ENCODE data around the gene TPMT.

TPMT gene

GRCh38 chr6:18148304-18149025 is 6.4 kb downstream of the TPMT start:
- H3K9me2 ChIP-seq (replicated peaks; ENCODE audit: insufficient read depth, low read length) = no peaks in the 10 kb centered on the region
- no peak overlapping the region for H3K4me2 ChIP-seq (ENCODE audit: low read depth, low read length)
- no peak for TF ChIP-seq EZH2 (optimal IDR thresholded peaks at IDR 0.05; ENCODE audit: low read depth, low read length)
- TF ChIP-seq, protein P1, sequence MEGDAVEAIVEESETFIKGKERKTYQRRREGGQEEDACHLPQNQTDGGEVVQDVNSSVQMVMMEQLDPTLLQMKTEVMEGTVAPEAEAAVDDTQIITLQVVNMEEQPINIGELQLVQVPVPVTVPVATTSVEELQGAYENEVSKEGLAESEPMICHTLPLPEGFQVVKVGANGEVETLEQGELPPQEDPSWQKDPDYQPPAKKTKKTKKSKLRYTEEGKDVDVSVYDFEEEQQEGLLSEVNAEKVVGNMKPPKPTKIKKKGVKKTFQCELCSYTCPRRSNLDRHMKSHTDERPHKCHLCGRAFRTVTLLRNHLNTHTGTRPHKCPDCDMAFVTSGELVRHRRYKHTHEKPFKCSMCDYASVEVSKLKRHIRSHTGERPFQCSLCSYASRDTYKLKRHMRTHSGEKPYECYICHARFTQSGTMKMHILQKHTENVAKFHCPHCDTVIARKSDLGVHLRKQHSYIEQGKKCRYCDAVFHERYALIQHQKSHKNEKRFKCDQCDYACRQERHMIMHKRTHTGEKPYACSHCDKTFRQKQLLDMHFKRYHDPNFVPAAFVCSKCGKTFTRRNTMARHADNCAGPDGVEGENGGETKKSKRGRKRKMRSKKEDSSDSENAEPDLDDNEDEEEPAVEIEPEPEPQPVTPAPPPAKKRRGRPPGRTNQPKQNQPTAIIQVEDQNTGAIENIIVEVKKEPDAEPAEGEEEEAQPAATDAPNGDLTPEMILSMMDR (IDR thresholded peaks at IDR 0.05; ENCODE audit: low read length) = no peak
- TF ChIP-seq EZH2phosphoT487 (IDR thresholded peaks at IDR 0.05; ENCODE audit: low read length) = no peak
- H3K4me3 ChIP-seq (ENCODE audit: low read length) = no peak overlapping the region
- H4K20me1 ChIP-seq (ENCODE audit: insufficient read depth, low read length) = no peaks in the 10 kb centered on the region
- DNase-seq = no peak
- no peak overlapping the region for H3K9ac ChIP-seq (ENCODE audit: low read length)
- H3K36me3 ChIP-seq (replicated peaks; ENCODE audit: insufficient read depth, low read length) = no peaks in the 10 kb centered on the region
- H3K27ac ChIP-seq (ENCODE audit: low read length) = no peak overlapping the region
- H3F3A ChIP-seq (ENCODE audit: insufficient read depth, low read length) = no peaks in the 10 kb centered on the region
- H3K79me2 ChIP-seq (ENCODE audit: low read length) = no peaks in the 10 kb centered on the region
- no peaks in the 10 kb centered on the region for H3K4me1 ChIP-seq (ENCODE audit: low read length)
- H3K9me3 ChIP-seq (replicated peaks; ENCODE audit: insufficient read depth, low read length) = no peaks in the 10 kb centered on the region
- no peak overlapping the region for H2AFZ ChIP-seq (ENCODE audit: low read length)
- H3K27me3 ChIP-seq (replicated peaks; ENCODE audit: insufficient read depth, low read length) = no peaks in the 10 kb centered on the region

DNA sequence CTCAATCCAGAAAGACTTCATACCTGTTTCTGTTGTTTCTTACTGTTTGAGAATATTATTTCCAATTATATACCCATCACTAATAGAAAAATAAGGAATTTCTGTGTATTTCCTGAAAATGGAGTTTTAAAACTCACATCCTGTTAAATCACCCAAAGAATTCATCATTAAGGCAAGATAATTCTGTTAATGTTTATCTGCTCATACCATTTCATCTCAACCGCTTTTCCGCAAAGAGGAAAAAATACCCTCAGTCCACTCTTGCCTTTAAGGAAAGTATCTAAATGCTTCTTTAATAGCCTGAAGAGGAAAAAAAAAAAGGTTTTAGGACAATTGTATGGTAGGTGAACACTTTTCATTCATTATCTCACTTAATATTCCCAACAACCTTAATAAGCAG is 7.3 kb downstream of the TPMT start:
- no peaks in the 10 kb centered on the region for H3K9me2 ChIP-seq (replicated peaks; ENCODE audit: insufficient read depth, low read length)
- no peaks in the 10 kb centered on the region for H3F3A ChIP-seq (ENCODE audit: insufficient read depth, low read length)
- H3K79me2 ChIP-seq (ENCODE audit: low read length) = no peaks in the 10 kb centered on the region
- no peaks in the 10 kb centered on the region for H3K36me3 ChIP-seq (replicated peaks; ENCODE audit: insufficient read depth, low read length)
- no peak overlapping the region for H3K4me2 ChIP-seq (ENCODE audit: low read depth, low read length)
- no peak overlapping the region for H3K27ac ChIP-seq (ENCODE audit: low read length)
- no peaks in the 10 kb centered on the region for H3K4me1 ChIP-seq (ENCODE audit: low read length)
- H3K9me3 ChIP-seq (replicated peaks; ENCODE audit: insufficient read depth, low read length) = no peaks in the 10 kb centered on the region
- DNase-seq = no peak
- H3K27me3 ChIP-seq (replicated peaks; ENCODE audit: insufficient read depth, low read length) = no peaks in the 10 kb centered on the region
- H2AFZ ChIP-seq (ENCODE audit: low read length) = no peak overlapping the region
- no peaks in the 10 kb centered on the region for H4K20me1 ChIP-seq (ENCODE audit: insufficient read depth, low read length)
- H3K9ac ChIP-seq (ENCODE audit: low read length) = no peak overlapping the region
- TF ChIP-seq EZH2phosphoT487 (IDR thresholded peaks at IDR 0.05; ENCODE audit: low read length) = no peak
- no peak for TF ChIP-seq EZH2 (optimal IDR thresholded peaks at IDR 0.05; ENCODE audit: low read depth, low read length)
- TF ChIP-seq, protein P1 (IDR thresholded peaks at IDR 0.05; ENCODE audit: low read length) = no peak
- H3K4me3 ChIP-seq (ENCODE audit: low read length) = no peak overlapping the region

DNA sequence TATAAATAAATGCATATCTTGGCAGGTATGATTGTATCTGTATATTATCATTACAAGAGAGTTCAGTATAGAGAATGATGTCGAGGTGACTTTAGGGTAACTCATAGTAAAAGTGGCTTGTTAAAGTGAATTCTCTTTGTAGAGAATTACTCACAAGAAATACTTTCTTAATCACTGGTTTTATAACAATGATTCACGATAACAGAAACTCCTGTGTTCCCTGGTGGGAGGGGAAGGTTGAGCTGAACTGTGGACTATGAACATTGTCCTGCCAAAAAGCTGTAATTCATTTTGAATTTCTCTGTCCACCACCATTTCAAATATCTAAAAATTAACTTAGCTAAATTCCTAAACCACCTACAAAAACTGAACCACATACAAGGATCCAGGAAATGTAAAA is 7.7 kb downstream of the TPMT start:
- H3K27ac ChIP-seq (ENCODE audit: low read length) = no peak overlapping the region
- H3K9ac ChIP-seq (ENCODE audit: low read length) = no peak overlapping the region
- no peaks in the 10 kb centered on the region for H3K27me3 ChIP-seq (replicated peaks; ENCODE audit: insufficient read depth, low read length)
- no peak overlapping the region for H3K4me2 ChIP-seq (ENCODE audit: low read depth, low read length)
- no peak for TF ChIP-seq EZH2 (optimal IDR thresholded peaks at IDR 0.05; ENCODE audit: low read depth, low read length)
- TF ChIP-seq, protein P1 (IDR thresholded peaks at IDR 0.05; ENCODE audit: low read length) = no peak
- no peak for TF ChIP-seq EZH2phosphoT487 (IDR thresholded peaks at IDR 0.05; ENCODE audit: low read length)
- no peaks in the 10 kb centered on the region for H3K9me3 ChIP-seq (replicated peaks; ENCODE audit: insufficient read depth, low read length)
- no peaks in the 10 kb centered on the region for H4K20me1 ChIP-seq (ENCODE audit: insufficient read depth, low read length)
- H3K79me2 ChIP-seq (ENCODE audit: low read length) = no peaks in the 10 kb centered on the region
- H3K9me2 ChIP-seq (replicated peaks; ENCODE audit: insufficient read depth, low read length) = no peaks in the 10 kb centered on the region
- no peaks in the 10 kb centered on the region for H3K4me1 ChIP-seq (ENCODE audit: low read length)
- no peak overlapping the region for H2AFZ ChIP-seq (ENCODE audit: low read length)
- no peak overlapping the region for H3K4me3 ChIP-seq (ENCODE audit: low read length)
- DNase-seq = no peak
- H3F3A ChIP-seq (ENCODE audit: insufficient read depth, low read length) = no peaks in the 10 kb centered on the region
- H3K36me3 ChIP-seq (replicated peaks; ENCODE audit: insufficient read depth, low read length) = no peaks in the 10 kb centered on the region
